HEK293 (cell line): ENCODE measurements around the gene FSD2.

Source experiments
- CTCF ChIA-PET: fragments of 350-600 bp; formaldehyde crosslinking; extraction: SDS; loops from one replicate; lab custom pipeline; 2021; ENCODE audit warnings: antibody characterized with exemption; lab: Yijun Ruan, JAX
- POLR2A ChIA-PET: fragments of 300-600 bp; formaldehyde crosslinking; extraction: SDS; loops from one replicate; lab custom pipeline; 2020; ENCODE audit warnings: antibody characterized with exemption, inconsistent platforms; lab: Yijun Ruan, JAX
- H3K27ac ChIP-seq: fragments of 200-500 bp; sonication (Bioruptor generic); 2 replicates; pipeline ENCODE4 v1.5.1; 2014; ENCODE audit warnings: low read depth, low read length, control low read depth, inconsistent platforms; ENCODE audit errors: extremely low read depth
- H3K36me3 ChIP-seq, 2 experiments: fragments of 200-500 bp in 1 of 2; sonication (Bioruptor generic) in 1 of 2; 1 replicate in 1 of 2; 2 replicates in 1 of 2; pipeline ENCODE4 v1.5.1; 2014 to 2017; ENCODE audit warnings: inconsistent platforms in 2 of 2, low read length in 2 of 2; ENCODE audit not compliant: control insufficient read depth in 2 of 2, insufficient read depth in 1 of 2
- H3K4me1 ChIP-seq: fragments of 200-500 bp; sonication (Bioruptor generic); 2 replicates; pipeline ENCODE4 v1.5.1; 2014; ENCODE audit warnings: mild to moderate bottlenecking, low read length, inconsistent platforms; ENCODE audit not compliant: control insufficient read depth, insufficient read depth
- H3K4me3 ChIP-seq: 2 replicates; pipeline ENCODE4 v1.5.1; 2011; ENCODE audit warnings: low read depth, mild to moderate bottlenecking, control low read depth, low read length, moderate library complexity
- H3K9me3 ChIP-seq: fragments of 200-500 bp; sonication (Bioruptor generic); 2 replicates; pipeline ENCODE4 v1.5.1; 2014; ENCODE audit warnings: low read depth, low read length, inconsistent platforms; ENCODE audit not compliant: control insufficient read depth, insufficient read depth
- SCRT2 ChIP-seq: fragments of 450-650 bp; formaldehyde crosslinking; IDR thresholded peaks from 2 replicates; pipeline ENCODE4 v1.5.1; 2016; ENCODE audit warnings: missing biosample characterization, missing genetic modification characterization
- SP2 ChIP-seq: fragments of 450-650 bp; formaldehyde crosslinking; IDR thresholded peaks from 2 replicates; pipeline ENCODE4 v1.5.1; 2016; ENCODE audit warnings: missing biosample characterization, missing genetic modification characterization
- TSHZ1 ChIP-seq: fragments of 450-650 bp; formaldehyde crosslinking; IDR thresholded peaks from 2 replicates; pipeline ENCODE4 v1.5.1; 2016; ENCODE audit warnings: missing biosample characterization, missing genetic modification characterization, borderline replicate concordance
- ZBTB48 ChIP-seq: fragments of 450-650 bp; formaldehyde crosslinking; IDR thresholded peaks from 2 replicates; pipeline ENCODE4 v1.5.1; 2016; ENCODE audit warnings: missing biosample characterization, missing genetic modification characterization
- ZFP69B ChIP-seq: fragments of 450-650 bp; formaldehyde crosslinking; IDR thresholded peaks from 2 replicates; pipeline ENCODE4 v1.5.1; 2016; ENCODE audit warnings: missing biosample characterization, missing genetic modification characterization
- ZNF133 ChIP-seq: fragments of 450-650 bp; formaldehyde crosslinking; IDR thresholded peaks from 2 replicates; pipeline ENCODE4 v1.5.1; 2016; ENCODE audit warnings: missing biosample characterization, missing genetic modification characterization
- ZNF239 ChIP-seq: fragments of 450-650 bp; formaldehyde crosslinking; IDR thresholded peaks from 2 replicates; pipeline ENCODE4 v1.5.1; 2016; ENCODE audit warnings: missing biosample characterization, missing genetic modification characterization
- ZNF26 ChIP-seq: fragments of 450-650 bp; formaldehyde crosslinking; IDR thresholded peaks from 2 replicates; pipeline ENCODE4 v1.5.1; 2016; ENCODE audit warnings: missing biosample characterization, missing genetic modification characterization
- ZNF274 ChIP-seq, 2 experiments: fragments of 200-500 bp in 1 of 2; fragments of 450-650 bp in 1 of 2; sonication (Bioruptor generic) in 1 of 2; formaldehyde crosslinking in 1 of 2; IDR thresholded peaks; 2 replicates each; pipeline versions ENCODE4 v1.5.1 to v1.6.1; 2014 to 2016; ENCODE audit warnings: borderline replicate concordance in 1 of 2, inconsistent platforms in 1 of 2, low read length in 1 of 2, missing biosample characterization in 1 of 2, missing genetic modification characterization in 1 of 2
- ZNF292 ChIP-seq: fragments of 450-650 bp; formaldehyde crosslinking; IDR thresholded peaks from 2 replicates; pipeline ENCODE4 v1.5.1; 2016; ENCODE audit warnings: low read depth, missing biosample characterization, missing genetic modification characterization, borderline replicate concordance
- ZNF37A ChIP-seq: fragments of 450-650 bp; IDR thresholded peaks from 2 replicates; pipeline ENCODE4 v1.5.1; 2018; ENCODE audit warnings: missing biosample characterization, missing genetic modification characterization
- ZNF426 ChIP-seq: fragments of 450-650 bp; formaldehyde crosslinking; IDR thresholded peaks from 2 replicates; pipeline ENCODE4 v1.5.1; 2017; ENCODE audit warnings: missing biosample characterization, missing genetic modification characterization, mild to moderate bottlenecking, inconsistent platforms, moderate library complexity
- ZNF548 ChIP-seq: fragments of 450-650 bp; formaldehyde crosslinking; IDR thresholded peaks from 2 replicates; pipeline ENCODE4 v1.5.1; 2016; ENCODE audit warnings: missing biosample characterization, missing genetic modification characterization
- ZNF610 ChIP-seq: fragments of 450-650 bp; formaldehyde crosslinking; IDR thresholded peaks from 2 replicates; pipeline ENCODE4 v1.5.1; 2016; ENCODE audit warnings: missing biosample characterization, missing genetic modification characterization, borderline replicate concordance
- ZNF621 ChIP-seq: fragments of 450-650 bp; formaldehyde crosslinking; IDR thresholded peaks from 2 replicates; pipeline ENCODE4 v1.5.1; 2017; ENCODE audit warnings: missing biosample characterization, missing genetic modification characterization
- ZNF639 ChIP-seq: fragments of 450-650 bp; formaldehyde crosslinking; IDR thresholded peaks from 2 replicates; pipeline ENCODE4 v1.5.1; 2016; ENCODE audit warnings: missing biosample characterization, missing genetic modification characterization
- ZNF776 ChIP-seq: fragments of 450-650 bp; formaldehyde crosslinking; IDR thresholded peaks from 2 replicates; pipeline ENCODE4 v1.5.0; 2017; ENCODE audit warnings: missing biosample characterization, missing genetic modification characterization, borderline replicate concordance
- ZSCAN16 ChIP-seq: fragments of 450-650 bp; formaldehyde crosslinking; IDR thresholded peaks from 2 replicates; pipeline ENCODE4 v1.5.1; 2016; ENCODE audit warnings: missing biosample characterization, missing genetic modification characterization
- ZSCAN5A ChIP-seq: fragments of 450-650 bp; formaldehyde crosslinking; IDR thresholded peaks from 2 replicates; pipeline ENCODE4 v1.5.1; 2016; ENCODE audit warnings: missing biosample characterization, missing genetic modification characterization

FSD2 gene

GRCh38 chr15:82764740-82765139, 41.1 kb downstream of the FSD2 start:
- Histone ChIP-seq H3K4me1 (no peaks in the 10 kb centered on the region), H3K9me3 (no peaks in the 10 kb centered on the region), H3K4me3 (no peak overlapping the region), H3K27ac (no peak overlapping the region), H3K36me3 (peaks cover 4 to 33% of the 10 kb centered on the region in 2 experiments; a peak in 2 of 3 replicates)
- ChIA-PET POLR2A (no interaction called here), CTCF (no interaction called here)
- TF ChIP-seq SCRT2 (tag by site-specific recombination) (no peak), ZSCAN16 (tag by site-specific recombination) (no peak), SP2 (tag by site-specific recombination) (no peak)

GRCh38 chr15:82764117-82764490, 41.8 kb downstream of the FSD2 start:
- no peaks in the 10 kb centered on the region for H3K9me3 ChIP-seq
- CTCF ChIA-PET = interaction anchor here (1.0 kb wide), 1 partner anchor 13 kb away, joined by 4 read pairs; no protein-coding TSS in a partner anchor
- TF ChIP-seq ZNF621 (tag by site-specific recombination) = no peak
- no peak for TF ChIP-seq ZFP69B
- TF ChIP-seq ZBTB48 (tag by site-specific recombination) = no peak
- TF ChIP-seq ZSCAN5A = no peak
- TF ChIP-seq ZNF548 = no peak
- no peak for TF ChIP-seq ZNF133 (tag by site-specific recombination)
- TF ChIP-seq ZNF426 (tag by site-specific recombination) = no peak
- TF ChIP-seq ZNF239 = no peak
- TF ChIP-seq ZNF292 = no peak
- TF ChIP-seq ZNF274 (IDR thresholded peaks at IDR 0.05; ENCODE audit: low read length) = no peak
- TF ChIP-seq ZNF274 (tag by site-specific recombination; IDR thresholded peaks at IDR 0.05; ENCODE audit: borderline replicate concordance) = no peak
- no peak for TF ChIP-seq ZNF26 (tag by site-specific recombination)
- TF ChIP-seq ZNF37A (tag by site-specific recombination) = no peak
- no peak for TF ChIP-seq TSHZ1
- TF ChIP-seq ZNF776 (tag by site-specific recombination) = no peak
- no peak for TF ChIP-seq ZNF610
- TF ChIP-seq ZNF639 (tag by site-specific recombination) = no peak

More at GRCh38 chr15:82764117-82764490, 41.8 kb downstream of the FSD2 start:
- Histone ChIP-seq H3K4me3 (no peak overlapping the region), H3K27ac (no peak overlapping the region), H3K4me1 (no peaks in the 10 kb centered on the region), H3K36me3 (peaks cover 4 to 36% of the 10 kb centered on the region in 2 experiments; a peak in 2 of 3 replicates)
- POLR2A ChIA-PET = no interaction called here
